PFSK-1 (cell line): ENCODE data around the gene SPTBN1.

Source experiments
- SIN3A ChIP-seq: IDR thresholded peaks from 2 replicates; pipeline ENCODE4 v1.6.1; 2012; ENCODE audit warnings: mild to moderate bottlenecking, low read length, moderate library complexity, borderline replicate concordance; ENCODE audit not compliant: insufficient read depth
- TAF1 ChIP-seq: IDR thresholded peaks from 2 replicates; pipeline ENCODE4 v1.6.1; 2012; ENCODE audit warnings: low read length, control low read depth, borderline replicate concordance; ENCODE audit not compliant: insufficient read depth
- TF ChIP-seq, protein P1 (sequence below), 2 experiments: IDR thresholded peaks; 2 replicates each; pipeline versions ENCODE4 v1.6.1 to v1.8.0; 2011 to 2012; ENCODE audit warnings: low read depth in 2 of 2, low read length in 2 of 2, control low read depth in 1 of 2, inconsistent platforms in 1 of 2, mild to moderate bottlenecking in 1 of 2, moderate library complexity in 1 of 2; ENCODE audit not compliant: insufficient read depth in 1 of 2

DNA sequence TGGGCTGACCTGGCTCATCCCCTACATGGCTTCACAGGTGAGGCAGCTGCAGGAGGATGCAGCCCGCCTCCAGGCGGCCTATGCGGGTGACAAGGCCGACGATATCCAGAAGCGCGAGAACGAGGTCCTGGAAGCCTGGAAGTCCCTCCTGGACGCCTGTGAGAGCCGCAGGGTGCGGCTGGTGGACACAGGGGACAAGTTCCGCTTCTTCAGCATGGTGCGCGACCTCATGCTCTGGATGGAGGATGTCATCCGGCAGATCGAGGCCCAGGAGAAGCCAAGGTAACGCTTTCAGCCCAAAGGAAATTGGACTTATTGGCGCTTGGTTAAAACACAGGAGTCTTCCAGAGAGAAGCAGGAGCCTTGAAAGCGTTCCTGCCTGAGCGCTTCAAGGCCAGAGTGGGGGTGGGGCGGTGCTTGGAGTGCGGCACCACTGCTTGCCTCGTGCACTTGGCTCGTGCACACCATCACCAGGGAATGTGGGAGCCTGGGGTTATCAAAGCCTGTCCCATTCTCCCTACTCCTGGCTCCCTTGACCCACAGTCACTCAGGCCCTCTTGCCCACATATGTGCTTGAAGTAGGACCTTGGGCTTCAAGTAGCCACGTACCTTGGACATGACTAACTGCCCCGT, 197.6 kb downstream of the SPTBN1 start:
- no peak for TF ChIP-seq SIN3A
- TF ChIP-seq, protein P1, sequence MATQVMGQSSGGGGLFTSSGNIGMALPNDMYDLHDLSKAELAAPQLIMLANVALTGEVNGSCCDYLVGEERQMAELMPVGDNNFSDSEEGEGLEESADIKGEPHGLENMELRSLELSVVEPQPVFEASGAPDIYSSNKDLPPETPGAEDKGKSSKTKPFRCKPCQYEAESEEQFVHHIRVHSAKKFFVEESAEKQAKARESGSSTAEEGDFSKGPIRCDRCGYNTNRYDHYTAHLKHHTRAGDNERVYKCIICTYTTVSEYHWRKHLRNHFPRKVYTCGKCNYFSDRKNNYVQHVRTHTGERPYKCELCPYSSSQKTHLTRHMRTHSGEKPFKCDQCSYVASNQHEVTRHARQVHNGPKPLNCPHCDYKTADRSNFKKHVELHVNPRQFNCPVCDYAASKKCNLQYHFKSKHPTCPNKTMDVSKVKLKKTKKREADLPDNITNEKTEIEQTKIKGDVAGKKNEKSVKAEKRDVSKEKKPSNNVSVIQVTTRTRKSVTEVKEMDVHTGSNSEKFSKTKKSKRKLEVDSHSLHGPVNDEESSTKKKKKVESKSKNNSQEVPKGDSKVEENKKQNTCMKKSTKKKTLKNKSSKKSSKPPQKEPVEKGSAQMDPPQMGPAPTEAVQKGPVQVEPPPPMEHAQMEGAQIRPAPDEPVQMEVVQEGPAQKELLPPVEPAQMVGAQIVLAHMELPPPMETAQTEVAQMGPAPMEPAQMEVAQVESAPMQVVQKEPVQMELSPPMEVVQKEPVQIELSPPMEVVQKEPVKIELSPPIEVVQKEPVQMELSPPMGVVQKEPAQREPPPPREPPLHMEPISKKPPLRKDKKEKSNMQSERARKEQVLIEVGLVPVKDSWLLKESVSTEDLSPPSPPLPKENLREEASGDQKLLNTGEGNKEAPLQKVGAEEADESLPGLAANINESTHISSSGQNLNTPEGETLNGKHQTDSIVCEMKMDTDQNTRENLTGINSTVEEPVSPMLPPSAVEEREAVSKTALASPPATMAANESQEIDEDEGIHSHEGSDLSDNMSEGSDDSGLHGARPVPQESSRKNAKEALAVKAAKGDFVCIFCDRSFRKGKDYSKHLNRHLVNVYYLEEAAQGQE (IDR thresholded peaks at IDR 0.05; ENCODE audit: insufficient read depth in 1 of 2, low read depth in 2 of 2, low read length in 2 of 2): no peak
- TF ChIP-seq TAF1: no peak
